ENCODE data around the gene ACSL5.

ACSL5 gene

DNA sequence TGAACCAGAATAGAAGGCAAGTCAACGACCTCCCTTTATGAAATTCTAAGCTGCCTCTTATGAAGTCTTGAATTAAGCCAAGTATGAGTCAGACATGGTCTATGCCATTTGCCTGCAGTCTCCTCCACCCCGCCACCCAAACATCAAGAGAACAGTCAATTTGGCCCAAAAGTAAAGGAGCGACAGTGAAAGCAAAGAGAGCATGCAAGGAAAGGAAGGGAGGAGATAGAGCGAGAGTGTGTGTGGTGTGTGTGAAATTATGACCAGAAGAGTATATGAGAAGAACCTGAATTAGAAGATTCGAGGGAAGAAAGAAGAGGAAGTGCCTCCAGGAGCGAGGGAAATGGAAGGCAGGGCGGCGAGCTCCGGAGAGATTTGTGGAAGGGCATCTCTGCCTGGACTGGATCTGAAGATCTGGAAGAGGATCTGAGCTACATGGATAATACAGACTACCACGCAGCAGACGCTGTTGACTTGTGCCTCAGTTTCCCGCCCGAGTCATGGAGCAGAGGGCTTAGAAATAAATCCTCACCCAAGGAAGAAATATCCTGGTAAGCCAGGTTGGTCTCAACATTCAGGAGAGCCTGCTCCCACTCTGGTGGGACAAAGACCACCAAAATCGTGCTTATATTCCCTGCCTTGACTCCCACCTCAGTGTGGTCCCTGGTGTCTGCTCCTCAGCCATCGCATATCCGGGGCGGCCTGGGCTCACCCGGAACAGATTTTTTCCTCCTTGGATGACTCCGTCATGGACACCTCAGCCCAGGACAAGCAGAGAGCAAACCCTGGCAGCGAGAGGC lies 72.3 kb downstream of the ACSL5 start:
- DNase-seq (ENCODE audit: low read depth): no peak
- H3K4me3 ChIP-seq (ENCODE audit: low read length): peak overlapping the region; percentile 96
- TF ChIP-seq, protein P1, sequence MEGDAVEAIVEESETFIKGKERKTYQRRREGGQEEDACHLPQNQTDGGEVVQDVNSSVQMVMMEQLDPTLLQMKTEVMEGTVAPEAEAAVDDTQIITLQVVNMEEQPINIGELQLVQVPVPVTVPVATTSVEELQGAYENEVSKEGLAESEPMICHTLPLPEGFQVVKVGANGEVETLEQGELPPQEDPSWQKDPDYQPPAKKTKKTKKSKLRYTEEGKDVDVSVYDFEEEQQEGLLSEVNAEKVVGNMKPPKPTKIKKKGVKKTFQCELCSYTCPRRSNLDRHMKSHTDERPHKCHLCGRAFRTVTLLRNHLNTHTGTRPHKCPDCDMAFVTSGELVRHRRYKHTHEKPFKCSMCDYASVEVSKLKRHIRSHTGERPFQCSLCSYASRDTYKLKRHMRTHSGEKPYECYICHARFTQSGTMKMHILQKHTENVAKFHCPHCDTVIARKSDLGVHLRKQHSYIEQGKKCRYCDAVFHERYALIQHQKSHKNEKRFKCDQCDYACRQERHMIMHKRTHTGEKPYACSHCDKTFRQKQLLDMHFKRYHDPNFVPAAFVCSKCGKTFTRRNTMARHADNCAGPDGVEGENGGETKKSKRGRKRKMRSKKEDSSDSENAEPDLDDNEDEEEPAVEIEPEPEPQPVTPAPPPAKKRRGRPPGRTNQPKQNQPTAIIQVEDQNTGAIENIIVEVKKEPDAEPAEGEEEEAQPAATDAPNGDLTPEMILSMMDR (conservative IDR thresholded peaks at IDR 0.05; ENCODE audit: low read depth, low read length): no peak

DNA sequence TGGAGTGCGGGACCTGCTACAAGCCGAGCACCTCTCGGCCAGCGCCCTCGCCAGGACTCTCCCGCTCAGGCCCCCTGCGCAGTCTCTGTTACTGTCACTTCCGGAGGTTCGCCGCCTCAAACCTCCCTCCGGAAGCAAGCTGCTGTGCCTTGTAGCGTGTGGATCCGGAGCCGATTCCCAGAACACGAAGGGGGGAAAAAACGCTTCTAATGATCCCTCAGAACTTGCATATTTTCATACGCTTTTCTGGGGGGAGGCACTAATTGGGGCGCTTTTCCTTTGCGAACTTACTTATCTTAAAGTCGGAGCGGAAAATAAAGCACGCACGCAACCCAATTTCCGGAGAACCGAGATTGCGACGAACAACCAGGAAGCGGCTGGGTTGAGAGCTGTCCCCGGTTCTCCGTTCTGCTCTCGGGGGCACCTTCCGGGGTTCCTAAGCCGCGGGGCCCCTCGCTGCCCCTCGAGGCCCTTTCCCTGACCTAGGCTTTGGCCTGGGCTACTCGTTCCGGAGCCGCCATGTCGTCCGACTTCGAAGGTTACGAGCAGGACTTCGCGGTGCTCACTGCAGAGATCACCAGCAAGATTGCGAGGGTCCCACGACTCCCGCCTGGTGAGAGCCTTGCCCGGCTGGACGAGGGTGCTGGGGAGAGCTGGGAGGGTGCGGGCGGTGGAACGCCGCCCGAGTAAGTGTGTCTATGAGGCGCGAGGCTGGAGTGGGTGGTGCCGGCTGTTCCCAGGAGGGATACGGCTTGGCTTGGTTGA lies 73.1 kb downstream of the ACSL5 start, which contains the start of the genes VTI1A and ZDHHC6:
VTI1A (plus strand) TSS at position 361 of the 765 bp plus-strand sequence; CDS start at position 520, 159 bp downstream.
ZDHHC6 (minus strand) TSS at position 60 of the 765 bp plus-strand sequence. CDS start 1,478 bp downstream, outside the sequence.
- TF ChIP-seq, protein P1 (conservative IDR thresholded peaks at IDR 0.05; ENCODE audit: low read depth, low read length): peak; percentile 27
- peak; percentile 40 for DNase-seq (ENCODE audit: low read depth)
- H3K4me3 ChIP-seq (ENCODE audit: low read length): peak within 1 kb of the TSS; percentile 96

DNA sequence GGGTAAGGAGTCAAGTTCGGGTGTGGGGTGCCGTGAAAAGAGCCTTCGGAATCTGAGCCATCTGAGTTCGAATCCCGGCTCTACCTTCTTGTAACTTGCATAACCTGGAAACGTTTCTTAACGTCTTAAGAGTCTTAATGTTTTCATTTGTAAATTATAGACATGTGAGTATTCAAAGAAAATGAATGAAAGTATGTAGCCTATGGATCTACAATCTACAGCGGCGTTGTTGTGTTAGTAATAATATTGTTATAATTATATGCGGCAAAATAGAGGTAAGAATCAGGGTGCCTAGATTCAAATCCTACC lies 73.7 kb downstream of the ACSL5 start:
- no peak for DNase-seq (ENCODE audit: low read depth)
- peak overlapping the region; percentile 96 for H3K4me3 ChIP-seq (ENCODE audit: low read length)
- TF ChIP-seq, protein P1 (conservative IDR thresholded peaks at IDR 0.05; ENCODE audit: low read depth, low read length): no peak

DNA sequence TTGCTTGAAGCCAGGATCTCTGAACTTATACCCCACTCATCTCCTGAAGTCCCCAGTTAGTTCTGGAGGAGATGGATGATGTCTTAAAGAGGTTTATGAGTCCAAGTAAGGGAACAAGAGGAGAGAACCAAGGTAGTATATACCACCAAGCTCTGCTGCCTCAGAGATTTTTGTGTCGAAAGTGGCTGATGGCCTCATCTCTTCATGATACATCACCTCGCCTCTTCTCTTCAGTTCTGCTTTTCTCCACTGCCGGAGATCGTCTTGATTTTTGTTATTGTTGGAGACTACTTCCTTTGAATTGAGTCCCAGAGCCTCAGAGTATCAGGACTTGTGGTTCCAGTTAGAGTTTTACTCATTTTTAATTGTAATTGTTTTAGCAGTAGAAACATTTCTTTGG lies 75.0 kb downstream of the ACSL5 start:
- H3K4me3 ChIP-seq (ENCODE audit: low read length): no peak overlapping the region
- no peak for DNase-seq (ENCODE audit: low read depth)
- TF ChIP-seq, protein P1 (conservative IDR thresholded peaks at IDR 0.05; ENCODE audit: low read depth, low read length): no peak

DNA sequence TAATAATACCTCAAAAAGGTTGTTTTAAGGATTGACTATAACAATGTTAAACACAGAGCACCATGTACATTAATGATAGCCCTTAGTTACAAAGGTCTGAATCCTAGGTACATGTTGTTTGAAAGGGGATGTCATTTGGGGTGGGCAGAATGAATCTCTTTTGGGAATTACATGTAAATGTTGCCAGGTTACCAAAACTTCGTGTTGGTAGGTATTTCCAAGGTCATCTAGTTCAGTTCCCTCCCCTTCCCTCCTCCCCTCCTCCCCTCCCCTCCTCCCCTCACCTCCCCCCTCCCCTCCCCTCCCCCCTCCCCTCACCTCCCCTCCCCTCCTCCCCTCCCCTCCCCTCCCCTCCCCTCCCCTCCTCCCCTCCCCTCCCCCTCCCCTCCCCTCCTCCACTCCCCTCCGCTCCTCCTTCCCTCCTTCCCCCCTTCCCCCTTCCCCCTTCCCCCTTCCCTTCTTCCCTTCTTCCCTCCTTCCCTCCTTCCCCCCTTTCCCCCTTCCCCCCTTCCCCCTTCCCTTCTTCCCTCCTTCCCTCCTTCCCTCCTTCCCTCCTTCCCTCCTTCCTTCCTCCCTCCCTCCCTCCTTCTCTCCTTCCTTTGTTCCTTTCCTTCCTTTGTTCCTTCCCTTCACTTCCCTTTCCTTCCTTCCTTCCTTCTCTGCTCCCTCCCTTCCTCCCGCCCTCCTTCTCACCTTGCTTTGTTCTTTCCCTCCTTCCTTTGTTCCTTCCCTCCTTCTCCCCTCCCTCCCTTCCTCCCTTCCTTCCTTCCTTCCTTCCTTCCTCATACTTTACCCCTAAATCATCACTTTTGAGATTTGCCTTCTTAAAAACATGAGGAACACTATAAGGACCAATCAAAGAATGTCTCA lies 81.2 kb downstream of the ACSL5 start:
- TF ChIP-seq, protein P1 (conservative IDR thresholded peaks at IDR 0.05; ENCODE audit: low read depth, low read length): no peak
- no peak for DNase-seq (ENCODE audit: low read depth)

DNA sequence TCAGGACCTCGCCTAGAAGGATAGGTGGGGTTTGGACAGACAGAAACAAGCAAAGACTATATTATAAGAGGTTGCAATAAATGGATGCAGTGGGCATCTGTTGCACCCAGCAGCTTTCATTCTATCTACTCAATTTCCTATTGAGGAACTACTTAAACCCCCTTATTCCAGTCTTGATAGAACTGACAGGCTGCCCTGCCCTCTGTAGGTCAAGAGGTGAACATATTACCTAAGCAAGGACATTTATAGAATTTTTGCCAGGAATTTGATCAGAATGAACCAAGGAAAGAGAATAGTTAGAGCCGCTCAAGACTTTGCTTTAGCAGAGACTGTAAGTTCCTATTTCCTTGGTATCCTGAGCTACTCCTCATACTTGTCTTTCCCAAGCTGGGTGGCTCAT lies 82.6 kb downstream of the ACSL5 start:
- DNase-seq (ENCODE audit: low read depth): no peak
- H3K4me3 ChIP-seq (ENCODE audit: low read length): no peak overlapping the region
- TF ChIP-seq, protein P1 (conservative IDR thresholded peaks at IDR 0.05; ENCODE audit: low read depth, low read length): no peak

More for the DNA sequence above, 81.2 kb downstream of the ACSL5 start:
- no peak overlapping the region for H3K4me3 ChIP-seq (ENCODE audit: low read length)
